HEK293 (cell line): ENCODE data around the gene FCGR3A.

Source experiments
- CTCF ChIA-PET: fragments of 350-600 bp; formaldehyde crosslinking; extraction: SDS; loops from one replicate; lab custom pipeline; 2021; ENCODE audit warnings: antibody characterized with exemption; lab: Yijun Ruan, JAX
- POLR2A ChIA-PET: fragments of 300-600 bp; formaldehyde crosslinking; extraction: SDS; loops from one replicate; lab custom pipeline; 2020; ENCODE audit warnings: antibody characterized with exemption, inconsistent platforms; lab: Yijun Ruan, JAX
- H3K27ac ChIP-seq: fragments of 200-500 bp; sonication (Bioruptor generic); 2 replicates; pipeline ENCODE4 v1.5.1; 2014; ENCODE audit warnings: low read depth, low read length, control low read depth, inconsistent platforms; ENCODE audit errors: extremely low read depth
- H3K36me3 ChIP-seq, 2 experiments: fragments of 200-500 bp in 1 of 2; sonication (Bioruptor generic) in 1 of 2; 1 replicate in 1 of 2; 2 replicates in 1 of 2; pipeline ENCODE4 v1.5.1; 2014 to 2017; ENCODE audit warnings: inconsistent platforms in 2 of 2, low read length in 2 of 2; ENCODE audit not compliant: control insufficient read depth in 2 of 2, insufficient read depth in 1 of 2
- H3K4me1 ChIP-seq: fragments of 200-500 bp; sonication (Bioruptor generic); 2 replicates; pipeline ENCODE4 v1.5.1; 2014; ENCODE audit warnings: mild to moderate bottlenecking, low read length, inconsistent platforms; ENCODE audit not compliant: control insufficient read depth, insufficient read depth
- H3K4me3 ChIP-seq: 2 replicates; pipeline ENCODE4 v1.5.1; 2011; ENCODE audit warnings: low read depth, mild to moderate bottlenecking, control low read depth, low read length, moderate library complexity
- H3K9me3 ChIP-seq: fragments of 200-500 bp; sonication (Bioruptor generic); 2 replicates; pipeline ENCODE4 v1.5.1; 2014; ENCODE audit warnings: low read depth, low read length, inconsistent platforms; ENCODE audit not compliant: control insufficient read depth, insufficient read depth
- CTCF ChIP-seq: fragments of 450-650 bp; formaldehyde crosslinking; IDR thresholded peaks from 2 replicates; pipeline ENCODE4 v1.5.1; 2016; ENCODE audit warnings: missing biosample characterization, missing genetic modification characterization
- GLI4 ChIP-seq: fragments of 450-650 bp; formaldehyde crosslinking; IDR thresholded peaks from 2 replicates; pipeline ENCODE4 v1.5.1; 2016; ENCODE audit warnings: missing biosample characterization, missing genetic modification characterization
- GLIS2 ChIP-seq: fragments of 450-650 bp; formaldehyde crosslinking; IDR thresholded peaks from 2 replicates; pipeline ENCODE4 v1.5.1; 2016; ENCODE audit warnings: missing biosample characterization, missing genetic modification characterization
- IKZF3 ChIP-seq: fragments of 450-650 bp; IDR thresholded peaks from 2 replicates; pipeline ENCODE4 v1.5.0; 2018; ENCODE audit warnings: missing biosample characterization, mild to moderate bottlenecking, missing genetic modification characterization, moderate library complexity
- PRDM1 ChIP-seq: fragments of 450-650 bp; formaldehyde crosslinking; IDR thresholded peaks from 2 replicates; pipeline ENCODE4; 2016; ENCODE audit warnings: missing biosample characterization, missing genetic modification characterization
- PRDM6 ChIP-seq: fragments of 450-650 bp; formaldehyde crosslinking; IDR thresholded peaks from 2 replicates; pipeline ENCODE4 v1.5.1; 2017; ENCODE audit warnings: missing biosample characterization, missing genetic modification characterization
- REPIN1 ChIP-seq: fragments of 450-650 bp; formaldehyde crosslinking; IDR thresholded peaks from 2 replicates; pipeline ENCODE4 v1.5.1; 2017; ENCODE audit warnings: missing biosample characterization, missing genetic modification characterization, low read depth
- SALL2 ChIP-seq: fragments of 450-650 bp; formaldehyde crosslinking; IDR thresholded peaks from 2 replicates; pipeline ENCODE4 v1.5.0; 2017; ENCODE audit warnings: missing biosample characterization, mild to moderate bottlenecking, missing genetic modification characterization, borderline replicate concordance
- TCF7L2 ChIP-seq: IDR thresholded peaks from 2 replicates; pipeline ENCODE4 v1.6.1; 2011; ENCODE audit warnings: low read depth, mild to moderate bottlenecking, inconsistent platforms, low read length, moderate library complexity, borderline replicate concordance
- ZBTB17 ChIP-seq: fragments of 450-650 bp; formaldehyde crosslinking; IDR thresholded peaks from 2 replicates; pipeline ENCODE4 v1.5.1; 2016; ENCODE audit warnings: missing biosample characterization, missing genetic modification characterization
- ZBTB44 ChIP-seq: fragments of 450-650 bp; IDR thresholded peaks from 2 replicates; pipeline ENCODE4 v1.5.1; 2018; ENCODE audit warnings: missing biosample characterization, mild to moderate bottlenecking, missing genetic modification characterization
- ZBTB48 ChIP-seq: fragments of 450-650 bp; formaldehyde crosslinking; IDR thresholded peaks from 2 replicates; pipeline ENCODE4 v1.5.1; 2016; ENCODE audit warnings: missing biosample characterization, missing genetic modification characterization
- ZBTB8A ChIP-seq: fragments of 450-650 bp; formaldehyde crosslinking; IDR thresholded peaks from 2 replicates; pipeline ENCODE4 v1.5.1; 2016; ENCODE audit warnings: missing biosample characterization, missing genetic modification characterization
- ZEB2 ChIP-seq: fragments of 450-650 bp; formaldehyde crosslinking; IDR thresholded peaks from 2 replicates; pipeline ENCODE4 v1.5.1; 2016; ENCODE audit warnings: missing biosample characterization, missing genetic modification characterization
- ZNF132 ChIP-seq: fragments of 450-650 bp; formaldehyde crosslinking; IDR thresholded peaks from 2 replicates; pipeline ENCODE4 v1.5.1; 2017; ENCODE audit warnings: missing biosample characterization, missing genetic modification characterization, borderline replicate concordance
- ZNF155 ChIP-seq: fragments of 450-650 bp; formaldehyde crosslinking; IDR thresholded peaks from 2 replicates; pipeline ENCODE4 v1.5.1; 2016; ENCODE audit warnings: missing biosample characterization, missing genetic modification characterization
- ZNF184 ChIP-seq: fragments of 450-650 bp; IDR thresholded peaks from 2 replicates; pipeline ENCODE4 v1.5.1; 2018; ENCODE audit warnings: missing biosample characterization, mild to moderate bottlenecking, missing genetic modification characterization
- ZNF2 ChIP-seq: fragments of 450-650 bp; formaldehyde crosslinking; IDR thresholded peaks from 2 replicates; pipeline ENCODE4 v1.5.1; 2016; ENCODE audit warnings: missing biosample characterization, missing genetic modification characterization
- ZNF211 ChIP-seq: fragments of 450-650 bp; formaldehyde crosslinking; IDR thresholded peaks from 2 replicates; pipeline ENCODE4 v1.5.1; 2016; ENCODE audit warnings: low read depth, missing biosample characterization, missing genetic modification characterization
- ZNF239 ChIP-seq: fragments of 450-650 bp; formaldehyde crosslinking; IDR thresholded peaks from 2 replicates; pipeline ENCODE4 v1.5.1; 2016; ENCODE audit warnings: missing biosample characterization, missing genetic modification characterization
- ZNF341 ChIP-seq: fragments of 450-650 bp; formaldehyde crosslinking; IDR thresholded peaks from 2 replicates; pipeline ENCODE4; 2016; ENCODE audit warnings: low read depth, missing biosample characterization, missing genetic modification characterization
- ZNF37A ChIP-seq: fragments of 450-650 bp; IDR thresholded peaks from 2 replicates; pipeline ENCODE4 v1.5.1; 2018; ENCODE audit warnings: missing biosample characterization, missing genetic modification characterization
- ZNF488 ChIP-seq: fragments of 450-650 bp; formaldehyde crosslinking; IDR thresholded peaks from 2 replicates; pipeline ENCODE4 v1.5.1; 2016; ENCODE audit warnings: missing biosample characterization, missing genetic modification characterization
- ZNF530 ChIP-seq: fragments of 450-650 bp; formaldehyde crosslinking; IDR thresholded peaks from 2 replicates; pipeline ENCODE4 v1.5.1; 2016; ENCODE audit warnings: low read depth, missing biosample characterization, missing genetic modification characterization
- ZNF548 ChIP-seq: fragments of 450-650 bp; formaldehyde crosslinking; IDR thresholded peaks from 2 replicates; pipeline ENCODE4 v1.5.1; 2016; ENCODE audit warnings: missing biosample characterization, missing genetic modification characterization
- ZNF654 ChIP-seq: fragments of 450-650 bp; formaldehyde crosslinking; IDR thresholded peaks from 2 replicates; pipeline ENCODE4 v1.5.1; 2016; ENCODE audit warnings: low read depth, missing biosample characterization, missing genetic modification characterization
- ZNF768 ChIP-seq: fragments of 450-650 bp; formaldehyde crosslinking; IDR thresholded peaks from 2 replicates; pipeline ENCODE4 v1.5.1; 2018; ENCODE audit warnings: missing biosample characterization, mild to moderate bottlenecking, missing genetic modification characterization
- ZNF792 ChIP-seq: fragments of 450-650 bp; formaldehyde crosslinking; IDR thresholded peaks from 2 replicates; pipeline ENCODE4 v1.5.1; 2016; ENCODE audit warnings: missing biosample characterization, missing genetic modification characterization
- ZNF843 ChIP-seq: fragments of 450-650 bp; formaldehyde crosslinking; IDR thresholded peaks from 2 replicates; pipeline ENCODE4 v1.5.1; 2016; ENCODE audit warnings: missing biosample characterization, missing genetic modification characterization
- ZSCAN30 ChIP-seq: fragments of 450-650 bp; IDR thresholded peaks from 2 replicates; pipeline ENCODE4 v1.5.1; 2018; ENCODE audit warnings: missing biosample characterization, mild to moderate bottlenecking, missing genetic modification characterization, moderate library complexity

Gene FCGR3A

GRCh38 chr1:161502641-161503393 is 46.8 kb downstream of the FCGR3A start:
- H3K36me3 ChIP-seq, result no peaks in the 10 kb centered on the region
- H3K4me1 ChIP-seq, result peaks cover 16% of the 10 kb centered on the region
- no peak overlapping the region for H3K27ac ChIP-seq
- H3K4me3 ChIP-seq, result no peak overlapping the region
- CTCF ChIA-PET, result interaction anchor here (1.6 to 1.8 kb wide), 2 partner anchors 15 to 19 kb away, joined by 3 to 12 read pairs; no protein-coding TSS in a partner anchor
- H3K9me3 ChIP-seq, result no peaks in the 10 kb centered on the region
- TF ChIP-seq ZSCAN30 (tag by site-specific recombination) (0 out of 2 replicates have a peak, but pooled peaks have one; percentile 1), ZBTB17 (tag by site-specific recombination) (peak; percentile 16; the same call in 1 of the 2 replicates), REPIN1 (tag by site-specific recombination) (no peak), PRDM1 (tag by site-specific recombination) (0 out of 2 replicates have a peak, but pooled peaks have one; percentile 20)
- TF ChIP-seq, all 188 proteins: peak for 3
- POLR2A ChIA-PET, result no interaction called here

GRCh38 chr1:161502181-161502580 is 47.4 kb downstream of the FCGR3A start:
- peaks cover 18% of the 10 kb centered on the region for H3K4me1 ChIP-seq
- CTCF ChIA-PET, result interaction anchor here (0.7 to 1.8 kb wide), 3 partner anchors 14 to 22 kb away, joined by 3 to 12 read pairs (median 3); partner anchors contain the start of gene HSPA6
- H3K4me3 ChIP-seq, result no peak overlapping the region
- H3K36me3 ChIP-seq, result no peaks in the 10 kb centered on the region
- POLR2A ChIA-PET, result no interaction called here
- H3K9me3 ChIP-seq, result no peaks in the 10 kb centered on the region
- no peak overlapping the region for H3K27ac ChIP-seq
- 0 out of 2 replicates have a peak, but pooled peaks have one; percentile 34 for TF ChIP-seq ZEB2 (tag by site-specific recombination)
- TF ChIP-seq SALL2, result no peak
- no peak for TF ChIP-seq ZBTB8A
- TF ChIP-seq ZNF155, result no peak
- TF ChIP-seq ZNF2 (tag by site-specific recombination), result no peak
- no peak for TF ChIP-seq ZNF211 (tag by site-specific recombination)
- no peak for TF ChIP-seq ZNF132 (tag by site-specific recombination)
- TF ChIP-seq ZNF184 (tag by site-specific recombination), result no peak
- no peak for TF ChIP-seq ZNF768
- TF ChIP-seq ZNF792, result no peak
- TF ChIP-seq ZNF530 (tag by site-specific recombination), result no peak
- no peak for TF ChIP-seq ZNF37A (tag by site-specific recombination)
- TF ChIP-seq ZNF488 (tag by site-specific recombination), result no peak
- TF ChIP-seq ZSCAN30 (tag by site-specific recombination), result 0 out of 2 replicates have a peak, but pooled peaks have one; percentile 10
- TF ChIP-seq ZBTB44, result peak; percentile 61
- TF ChIP-seq IKZF3 (tag by site-specific recombination), result peak; percentile 66; the same call in 1 of the 2 replicates
- no peak for TF ChIP-seq GLIS2 (tag by site-specific recombination)
- TF ChIP-seq ZNF548 (tag by site-specific recombination), result no peak
- TF ChIP-seq PRDM6 (tag by site-specific recombination), result peak; percentile 88
- peak; percentile 46 for TF ChIP-seq ZNF843 (tag by site-specific recombination)
- TF ChIP-seq CTCF, result no peak
- no peak for TF ChIP-seq GLI4
- no peak for TF ChIP-seq ZNF239 (tag by site-specific recombination)
- TF ChIP-seq ZBTB48, result peak; percentile 85
- no peak for TF ChIP-seq ZNF654 (tag by site-specific recombination)
- TF ChIP-seq ZNF341, result no peak; the same call in 1 of the 2 replicates
- no peak for TF ChIP-seq TCF7L2
